ENCODE results near the gene CPT1B. TPM values are rescaled to one million over a fixed set of nuclear protein-coding genes. Genes with fewer than 3 reads are reported as not detected.

Gene CPT1B
- total RNA-seq, 1 donor from 2014 or later = 3.4 TPM

DNA sequence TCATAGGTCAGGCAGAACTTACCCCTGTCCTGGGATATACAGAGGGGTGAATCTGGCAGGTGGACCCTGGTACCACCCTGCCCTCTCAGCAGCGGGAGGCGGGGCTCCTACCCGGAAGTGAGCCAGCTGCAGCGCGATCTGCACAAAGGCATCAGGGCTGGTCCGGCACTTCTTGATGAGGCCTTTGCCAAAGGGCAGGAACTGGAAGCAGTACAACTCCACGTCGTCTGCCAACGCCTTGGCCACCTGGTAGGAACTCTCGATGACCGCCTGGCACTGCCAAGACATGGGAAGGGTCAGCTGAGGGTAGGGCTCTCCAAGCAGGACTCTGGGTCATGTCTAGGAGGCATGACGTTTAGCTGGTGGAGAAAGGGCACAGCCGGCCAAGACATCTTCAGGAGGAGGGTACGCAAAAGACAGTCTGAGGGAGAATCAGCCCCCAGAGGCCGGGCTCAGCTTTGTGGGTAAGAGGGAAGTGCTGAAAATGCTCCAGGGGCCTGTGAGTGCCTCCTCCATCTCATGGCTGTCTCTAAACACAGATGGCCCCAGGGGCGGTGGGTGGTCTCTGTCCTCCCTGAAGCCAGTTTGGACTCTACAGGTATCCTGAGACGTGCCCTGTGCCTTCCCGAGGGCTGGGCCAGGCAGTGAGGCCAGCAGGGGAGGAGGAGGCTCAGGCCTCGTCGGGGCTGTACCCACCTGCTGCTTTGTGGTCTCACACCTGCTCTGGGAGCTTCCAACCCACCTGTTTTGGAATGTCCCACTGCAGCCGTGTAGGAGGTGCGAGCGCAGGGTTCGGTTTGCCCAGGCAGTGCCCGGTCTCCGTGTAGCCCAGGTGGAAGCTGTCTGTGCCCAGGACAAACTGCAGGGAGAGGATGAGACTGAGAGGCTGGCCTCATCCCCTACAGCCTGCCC, 6.7 kb downstream of the CPT1B start:
- DNase-seq (ENCODE audit: low read depth) (no peak), FAIRE-seq (no peak)

DNA sequence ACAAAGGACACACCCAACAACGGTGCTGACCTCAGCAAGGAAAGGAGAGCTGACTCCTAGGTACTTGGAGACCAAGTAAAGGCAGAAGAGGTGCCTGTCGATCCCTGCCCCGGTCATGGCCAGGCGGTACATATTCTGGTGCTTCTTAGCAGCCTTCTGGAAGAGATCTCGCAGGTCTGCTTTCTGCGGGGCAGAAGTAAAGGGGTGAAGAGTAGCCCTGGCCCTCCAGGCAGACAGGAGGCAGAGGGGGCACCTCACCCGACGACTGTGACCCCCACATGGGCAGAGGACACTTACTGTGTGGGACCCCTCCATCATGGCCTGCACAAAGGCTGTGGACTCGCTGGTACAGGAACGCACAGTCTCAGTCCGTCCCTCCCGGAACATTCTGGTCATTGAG, 7.4 kb downstream of the CPT1B start:
- DNase-seq (ENCODE audit: low read depth) (no peak), FAIRE-seq (no peak)
- TF ChIP-seq, protein P1, sequence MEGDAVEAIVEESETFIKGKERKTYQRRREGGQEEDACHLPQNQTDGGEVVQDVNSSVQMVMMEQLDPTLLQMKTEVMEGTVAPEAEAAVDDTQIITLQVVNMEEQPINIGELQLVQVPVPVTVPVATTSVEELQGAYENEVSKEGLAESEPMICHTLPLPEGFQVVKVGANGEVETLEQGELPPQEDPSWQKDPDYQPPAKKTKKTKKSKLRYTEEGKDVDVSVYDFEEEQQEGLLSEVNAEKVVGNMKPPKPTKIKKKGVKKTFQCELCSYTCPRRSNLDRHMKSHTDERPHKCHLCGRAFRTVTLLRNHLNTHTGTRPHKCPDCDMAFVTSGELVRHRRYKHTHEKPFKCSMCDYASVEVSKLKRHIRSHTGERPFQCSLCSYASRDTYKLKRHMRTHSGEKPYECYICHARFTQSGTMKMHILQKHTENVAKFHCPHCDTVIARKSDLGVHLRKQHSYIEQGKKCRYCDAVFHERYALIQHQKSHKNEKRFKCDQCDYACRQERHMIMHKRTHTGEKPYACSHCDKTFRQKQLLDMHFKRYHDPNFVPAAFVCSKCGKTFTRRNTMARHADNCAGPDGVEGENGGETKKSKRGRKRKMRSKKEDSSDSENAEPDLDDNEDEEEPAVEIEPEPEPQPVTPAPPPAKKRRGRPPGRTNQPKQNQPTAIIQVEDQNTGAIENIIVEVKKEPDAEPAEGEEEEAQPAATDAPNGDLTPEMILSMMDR (IDR thresholded peaks at IDR 0.05; ENCODE audit: insufficient read depth, low read length, severe bottlenecking) = no peak
- Histone ChIP-seq H3K4me3 (ENCODE audit: low read depth, low read length) (no peak overlapping the region), H3K36me3 (ENCODE audit: control insufficient read depth, insufficient read depth, low read length) (peaks cover 1% of the 10 kb centered on the region), H3K27me3 (ENCODE audit: control insufficient read depth, insufficient read depth, low read length) (no peaks in the 10 kb centered on the region)

More for the DNA sequence above, 6.7 kb downstream of the CPT1B start:
- Histone ChIP-seq H3K27me3 (ENCODE audit: control insufficient read depth, insufficient read depth, low read length) (no peaks in the 10 kb centered on the region), H3K36me3 (ENCODE audit: control insufficient read depth, insufficient read depth, low read length) (peaks cover 1% of the 10 kb centered on the region), H3K4me3 (ENCODE audit: low read depth, low read length) (no peak overlapping the region)
- TF ChIP-seq, protein P1 (IDR thresholded peaks at IDR 0.05; ENCODE audit: insufficient read depth, low read length, severe bottlenecking) = no peak

DNA sequence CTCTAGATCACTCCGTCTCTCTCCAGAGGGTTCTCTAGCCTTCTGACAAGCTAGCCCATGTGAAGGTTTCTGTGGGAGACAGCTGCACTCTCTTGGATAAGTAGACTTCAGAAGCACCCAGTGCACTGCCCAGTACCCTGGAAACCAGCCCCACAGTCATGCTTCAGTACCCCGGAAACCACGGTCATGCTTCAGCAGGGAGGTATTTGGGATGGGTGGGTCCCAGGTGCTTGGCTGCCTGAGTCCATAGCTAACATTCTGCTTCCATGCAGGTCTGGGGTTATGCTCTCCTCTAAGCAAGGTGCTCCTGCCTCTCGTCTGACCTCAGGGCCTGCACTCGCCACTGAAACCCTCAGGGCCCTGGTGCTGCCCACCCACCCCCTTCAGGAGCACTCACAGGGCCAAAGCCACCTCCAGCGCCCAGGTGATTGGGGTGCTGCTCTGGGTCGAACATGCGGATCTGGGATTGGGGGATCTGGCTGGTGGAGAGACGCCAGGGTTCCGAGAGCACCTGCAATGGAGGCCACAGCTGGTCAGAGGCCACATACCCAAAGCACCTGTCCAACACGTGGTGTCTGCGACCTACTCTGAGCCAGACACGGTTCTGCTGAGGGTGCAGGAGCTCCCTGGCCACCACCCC, 8.2 kb downstream of the CPT1B start:
- DNase-seq (ENCODE audit: low read depth) = no peak
- TF ChIP-seq, protein P1 (IDR thresholded peaks at IDR 0.05; ENCODE audit: insufficient read depth, low read length, severe bottlenecking) = no peak

DNA sequence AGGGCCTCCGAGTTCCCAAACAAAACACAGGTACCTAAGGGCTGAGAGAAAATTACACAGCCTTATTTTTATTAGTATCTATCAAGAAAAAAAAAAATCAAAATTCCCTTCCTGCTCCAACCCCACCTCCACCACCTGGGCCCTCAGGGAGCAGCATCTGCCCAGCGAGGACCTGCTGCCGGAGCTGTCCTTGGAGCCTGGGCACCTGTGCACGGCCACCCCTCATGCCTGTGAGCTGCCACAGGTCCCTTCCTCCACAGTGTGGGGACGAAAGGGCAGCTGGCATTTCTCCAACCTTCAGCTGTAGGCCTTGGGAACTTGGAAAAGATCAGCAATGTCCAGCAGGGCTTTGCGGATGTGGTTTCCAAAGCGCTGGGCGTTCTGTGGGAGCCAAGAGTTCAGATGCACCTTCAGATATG, 9.2 kb downstream of the CPT1B start:
- no peak for FAIRE-seq
- DNase-seq (ENCODE audit: low read depth) = no peak

More for the DNA sequence above, 8.2 kb downstream of the CPT1B start:
- Histone ChIP-seq H3K27me3 (ENCODE audit: control insufficient read depth, insufficient read depth, low read length) (no peaks in the 10 kb centered on the region), H3K36me3 (ENCODE audit: control insufficient read depth, insufficient read depth, low read length) (peaks cover 1% of the 10 kb centered on the region), H3K4me3 (ENCODE audit: low read depth, low read length) (no peak overlapping the region)
- FAIRE-seq = peak; percentile 82

DNA sequence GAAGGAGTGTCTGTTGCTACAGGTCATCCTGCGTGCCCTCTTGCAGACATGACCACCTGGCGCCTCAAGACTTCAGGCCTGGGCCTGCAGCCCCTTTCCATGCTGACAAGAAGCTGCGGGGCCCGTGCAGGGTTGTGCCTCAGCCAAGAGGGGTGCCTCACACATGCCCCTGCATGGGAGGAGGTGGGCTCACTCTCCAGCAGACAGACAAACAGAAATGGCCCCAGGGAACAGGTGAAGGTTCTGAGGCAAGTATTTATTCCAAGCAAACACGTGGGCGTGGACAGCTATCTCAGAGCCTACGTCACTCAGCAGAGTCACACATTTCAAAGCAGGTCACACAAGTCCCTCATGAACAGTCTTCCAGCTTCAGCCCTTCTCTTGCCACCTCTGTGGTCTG, 9.6 kb downstream of the CPT1B start:
- DNase-seq (ENCODE audit: low read depth) (peak; percentile 42), FAIRE-seq (no peak)
- Histone ChIP-seq H3K27me3 (ENCODE audit: control insufficient read depth, insufficient read depth, low read length) (no peaks in the 10 kb centered on the region), H3K36me3 (ENCODE audit: control insufficient read depth, insufficient read depth, low read length) (peaks cover 1% of the 10 kb centered on the region), H3K4me3 (ENCODE audit: low read depth, low read length) (no peak overlapping the region)
- TF ChIP-seq, protein P1 (IDR thresholded peaks at IDR 0.05; ENCODE audit: insufficient read depth, low read length, severe bottlenecking) = no peak

More for the DNA sequence above, 9.2 kb downstream of the CPT1B start:
- TF ChIP-seq, protein P1 (IDR thresholded peaks at IDR 0.05; ENCODE audit: insufficient read depth, low read length, severe bottlenecking) = no peak
- Histone ChIP-seq H3K27me3 (ENCODE audit: control insufficient read depth, insufficient read depth, low read length) (no peaks in the 10 kb centered on the region), H3K4me3 (ENCODE audit: low read depth, low read length) (no peak overlapping the region), H3K36me3 (ENCODE audit: control insufficient read depth, insufficient read depth, low read length) (peaks cover 1% of the 10 kb centered on the region)

Measured in bronchial epithelial cell (primary cell).